Measurements from ENCODE around the gene TLE3.
"Not testable (repeated sequence)": the region's sequence is repeated elsewhere in the genome, so short reads cannot be mapped to it uniquely, and the experiment has no call there.

TLE3 gene

DNA sequence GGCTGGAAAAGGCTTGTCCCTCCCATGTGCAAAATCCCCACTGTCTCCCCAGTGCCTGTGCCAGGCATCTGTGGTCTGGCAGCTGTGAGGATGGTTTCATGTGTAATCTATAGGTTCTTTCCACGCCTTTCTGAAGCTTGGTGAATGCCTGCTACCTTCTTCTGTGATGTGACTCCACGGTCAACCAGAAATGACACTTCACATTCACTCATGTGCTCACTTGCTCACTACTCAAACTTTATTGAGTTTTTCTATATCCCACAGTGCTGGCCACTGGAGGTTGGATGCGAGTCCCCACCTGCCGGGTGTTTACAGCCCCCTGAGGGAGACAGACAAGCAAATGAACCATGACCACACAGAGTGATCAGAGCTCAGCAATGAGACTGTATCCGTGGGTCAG is 27.9 kb upstream of the TLE3 start:
- DNase-seq (ENCODE audit: low spot score): no peak

DNA sequence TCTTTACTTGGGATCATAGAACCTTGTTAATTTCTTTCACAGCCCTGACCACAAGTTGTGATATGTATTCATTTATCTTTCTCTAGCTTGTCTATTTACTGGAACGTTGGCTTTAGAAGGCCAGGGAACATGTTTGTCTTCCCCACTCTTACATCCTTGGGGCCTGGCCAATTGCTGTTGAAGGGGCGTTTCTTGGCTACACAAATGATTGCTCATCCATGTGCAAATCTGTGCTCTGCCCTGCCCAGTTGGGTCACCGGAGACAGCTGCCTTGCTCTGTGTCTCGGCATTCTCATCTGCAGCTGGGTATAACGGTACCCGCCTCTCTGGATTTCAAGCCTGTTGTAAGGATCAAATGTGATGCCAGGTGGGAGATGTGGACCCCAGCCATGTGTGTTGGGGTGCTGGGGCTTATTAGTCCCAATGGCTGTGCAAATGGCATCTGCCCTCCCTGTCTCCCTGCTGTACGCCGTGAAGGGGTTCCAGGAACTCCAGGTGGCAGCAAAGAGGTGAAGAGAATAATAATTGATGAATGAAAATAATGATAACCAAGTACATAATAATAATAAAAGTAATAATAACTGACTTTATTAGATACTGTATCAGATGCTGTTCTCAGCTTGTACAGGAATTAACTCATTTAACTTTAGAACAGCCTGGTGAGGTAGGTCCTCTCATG is 24.0 kb upstream of the TLE3 start:
- no peak for DNase-seq (ENCODE audit: low spot score)

DNA sequence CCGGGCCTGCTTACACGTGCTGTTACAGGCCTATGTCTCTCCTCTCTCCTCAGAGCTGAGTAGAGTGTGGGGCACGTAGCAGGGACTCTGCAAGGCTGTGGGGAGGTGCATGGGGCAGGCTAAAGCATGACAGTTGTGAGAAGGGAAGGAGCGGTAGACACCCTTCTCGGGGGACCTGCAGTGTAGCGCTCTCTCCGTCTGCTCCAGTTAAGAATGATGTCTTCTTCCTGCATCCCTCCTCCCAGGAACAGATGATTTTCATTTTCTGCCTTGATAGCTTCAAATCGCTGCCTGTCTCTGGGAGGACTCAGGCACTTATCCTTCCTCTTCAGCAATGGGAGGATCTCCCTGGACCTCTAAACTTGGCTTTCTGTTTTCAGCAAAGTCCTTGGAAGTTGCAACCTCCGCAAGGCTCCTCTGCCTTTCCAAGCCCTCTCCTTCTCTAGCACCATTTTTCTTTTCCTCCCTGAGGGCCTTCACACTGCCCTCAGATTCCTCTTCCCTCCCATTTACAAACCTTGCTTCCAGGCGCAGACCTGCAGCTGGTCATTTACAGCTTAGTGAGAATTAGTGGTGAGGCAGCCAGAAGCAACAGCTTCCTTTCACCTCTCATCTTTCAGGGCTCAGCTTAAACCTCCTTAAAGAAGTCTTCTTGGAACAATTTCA is 23.4 kb upstream of the TLE3 start:
- DNase-seq (ENCODE audit: low spot score): no peak

DNA sequence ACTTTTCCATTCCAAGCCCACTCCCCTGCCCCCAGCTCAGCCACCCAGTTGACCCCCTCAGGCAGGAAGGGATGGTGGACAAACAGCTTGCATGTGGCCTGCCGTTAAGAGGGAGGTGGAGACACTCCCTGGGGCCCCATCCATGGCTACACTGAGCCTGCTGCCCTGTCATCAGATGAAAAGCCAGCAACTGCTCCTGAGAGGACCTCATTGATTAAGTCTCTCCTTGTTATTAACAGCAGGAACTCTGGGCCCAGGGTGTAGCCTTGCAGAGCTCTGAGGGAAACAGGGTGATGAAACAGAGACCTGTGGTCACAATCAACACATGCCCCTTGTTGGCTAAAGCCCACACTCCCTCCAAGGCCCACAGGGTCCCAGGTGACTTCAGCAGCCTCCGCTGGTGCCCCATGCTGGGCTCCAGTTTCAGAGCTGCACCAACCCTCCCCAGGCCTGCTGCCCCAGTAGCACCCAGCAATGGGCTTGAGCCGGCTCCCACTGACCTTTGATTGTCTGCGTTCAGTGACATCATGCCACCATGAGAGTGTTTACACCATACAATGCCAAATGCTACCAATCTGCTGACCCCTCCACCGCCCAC is 22.3 kb upstream of the TLE3 start:
- DNase-seq (ENCODE audit: low spot score): no peak

DNA sequence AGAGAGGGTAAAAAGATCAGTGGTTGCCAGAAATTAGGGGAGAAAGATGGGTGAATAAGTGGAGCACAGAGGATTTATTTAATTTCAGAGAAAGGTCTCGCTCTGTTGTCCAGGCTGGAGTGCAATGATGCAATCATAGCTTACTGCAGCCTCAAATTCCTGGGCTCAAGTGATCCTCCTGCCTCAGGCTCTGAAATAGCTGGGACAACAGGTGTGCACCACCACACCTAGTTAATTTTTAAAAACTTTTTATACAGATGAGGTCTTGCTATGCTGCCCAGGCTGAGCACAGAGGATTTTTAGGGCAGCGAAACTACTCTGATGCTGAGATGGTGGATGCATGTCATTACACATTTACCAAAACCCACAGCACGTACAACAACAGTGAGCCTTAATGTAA is 20.9 kb upstream of the TLE3 start:
- no peak for DNase-seq (ENCODE audit: low spot score)

DNA sequence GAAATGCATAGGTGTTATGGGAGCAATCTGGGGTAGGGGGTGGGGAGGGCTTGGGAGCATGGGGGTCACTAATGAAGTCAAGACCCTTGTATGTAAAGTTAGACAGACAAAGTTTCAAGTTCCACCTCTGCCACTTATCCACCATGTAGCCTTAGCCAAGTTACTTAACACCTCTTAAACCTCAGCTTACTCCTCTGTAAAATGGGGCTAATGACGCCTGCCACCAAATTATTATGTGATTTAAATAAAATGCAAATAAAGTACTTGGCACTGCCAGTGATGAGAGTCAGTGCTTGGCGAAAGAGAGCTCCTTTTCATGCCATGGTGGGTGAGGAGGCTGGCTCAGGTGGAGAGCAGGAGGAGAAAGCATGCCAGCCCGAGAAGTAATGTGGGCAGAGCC is 18.6 kb upstream of the TLE3 start:
- no peak for DNase-seq (ENCODE audit: low spot score)

DNA sequence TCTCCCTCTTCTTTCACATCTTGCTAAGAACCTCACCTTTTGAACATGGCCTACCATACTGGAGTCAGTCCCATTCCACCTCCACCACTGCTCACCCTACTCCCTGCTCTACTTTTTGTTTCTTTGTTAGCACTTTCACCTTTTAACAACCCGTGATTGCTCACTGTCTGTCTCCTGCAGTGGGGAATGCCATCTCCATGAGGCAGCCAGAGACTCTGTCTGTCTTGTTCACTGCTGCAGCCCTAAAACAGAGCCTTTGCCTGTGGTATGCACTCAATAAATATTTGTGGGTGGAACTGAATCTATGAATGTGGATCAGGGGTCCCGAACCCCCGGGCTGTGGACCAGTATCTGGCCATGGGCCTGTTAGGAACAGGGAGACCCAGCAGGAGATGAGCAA is 16.5 kb upstream of the TLE3 start:
- DNase-seq (ENCODE audit: low spot score): no peak

DNA sequence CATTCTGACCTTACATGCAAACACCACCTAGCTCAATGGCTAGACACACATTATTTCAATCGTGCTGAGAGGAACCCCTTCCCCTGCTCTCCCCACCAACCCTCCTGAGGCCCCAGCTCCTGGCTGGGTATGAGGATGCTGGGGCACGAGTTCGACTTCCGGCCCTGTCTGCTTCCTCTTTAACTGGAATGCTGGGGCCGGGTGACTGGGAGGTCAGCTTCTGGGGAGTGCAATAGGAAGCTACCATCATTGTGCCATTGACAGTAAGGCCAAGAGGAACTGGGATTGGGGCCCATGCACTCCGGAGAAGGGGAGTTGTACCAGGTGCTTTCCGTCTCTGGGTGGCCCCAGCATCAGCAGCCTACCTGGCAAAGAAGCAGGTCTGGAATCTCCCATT is 15.6 kb upstream of the TLE3 start:
- no peak for DNase-seq (ENCODE audit: low spot score)

DNA sequence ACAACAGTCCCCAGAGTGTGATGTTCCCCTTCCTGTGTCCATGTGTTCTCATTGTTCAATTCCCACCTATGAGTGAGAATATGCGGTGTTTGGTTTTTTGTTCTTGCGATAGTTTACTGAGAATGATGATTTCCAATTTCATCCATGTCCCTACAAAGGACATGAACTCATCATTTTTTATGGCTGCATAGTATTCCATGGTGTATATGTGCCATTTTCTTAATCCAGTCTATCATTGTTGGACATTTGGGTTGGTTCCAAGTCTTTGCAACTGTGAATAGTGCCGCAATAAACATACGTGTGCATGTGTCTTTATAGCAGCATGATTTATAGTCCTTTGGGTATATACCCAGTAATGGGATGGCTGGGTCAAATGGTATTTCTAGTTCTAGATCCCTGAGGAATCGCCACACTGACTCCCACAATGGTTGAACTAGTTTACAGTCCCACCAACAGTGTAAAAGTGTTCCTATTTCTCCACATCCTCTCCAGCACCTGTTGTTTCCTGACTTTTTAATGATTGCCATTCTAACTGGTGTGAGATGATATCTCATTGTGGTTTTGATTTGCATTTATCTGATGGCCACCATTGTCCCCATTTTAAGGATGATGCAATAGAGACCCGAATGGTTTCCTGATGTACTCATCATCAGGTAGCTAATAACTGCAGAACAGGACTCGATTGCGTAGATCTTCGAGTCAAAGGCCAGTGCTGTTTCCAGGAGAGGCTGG is 15.0 kb upstream of the TLE3 start:
- DNase-seq (ENCODE audit: low spot score): not testable (repeated sequence)

DNA sequence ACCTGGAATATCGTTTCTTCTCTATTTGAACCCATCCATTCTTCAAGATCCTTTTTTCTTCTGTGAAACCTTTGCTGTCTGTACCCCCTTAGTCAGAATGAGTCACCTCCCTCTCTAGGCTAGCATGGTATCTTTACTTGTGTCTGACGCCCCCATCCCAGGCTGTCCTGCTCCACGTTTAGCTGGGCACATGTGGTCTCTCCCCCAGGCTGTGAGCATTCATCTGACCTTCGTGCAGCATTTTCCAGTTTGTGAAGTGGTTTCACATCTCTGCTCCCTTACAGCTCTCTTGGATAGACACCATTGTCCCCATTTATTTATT is 14.3 kb upstream of the TLE3 start:
- no peak for DNase-seq (ENCODE audit: low spot score)

DNA sequence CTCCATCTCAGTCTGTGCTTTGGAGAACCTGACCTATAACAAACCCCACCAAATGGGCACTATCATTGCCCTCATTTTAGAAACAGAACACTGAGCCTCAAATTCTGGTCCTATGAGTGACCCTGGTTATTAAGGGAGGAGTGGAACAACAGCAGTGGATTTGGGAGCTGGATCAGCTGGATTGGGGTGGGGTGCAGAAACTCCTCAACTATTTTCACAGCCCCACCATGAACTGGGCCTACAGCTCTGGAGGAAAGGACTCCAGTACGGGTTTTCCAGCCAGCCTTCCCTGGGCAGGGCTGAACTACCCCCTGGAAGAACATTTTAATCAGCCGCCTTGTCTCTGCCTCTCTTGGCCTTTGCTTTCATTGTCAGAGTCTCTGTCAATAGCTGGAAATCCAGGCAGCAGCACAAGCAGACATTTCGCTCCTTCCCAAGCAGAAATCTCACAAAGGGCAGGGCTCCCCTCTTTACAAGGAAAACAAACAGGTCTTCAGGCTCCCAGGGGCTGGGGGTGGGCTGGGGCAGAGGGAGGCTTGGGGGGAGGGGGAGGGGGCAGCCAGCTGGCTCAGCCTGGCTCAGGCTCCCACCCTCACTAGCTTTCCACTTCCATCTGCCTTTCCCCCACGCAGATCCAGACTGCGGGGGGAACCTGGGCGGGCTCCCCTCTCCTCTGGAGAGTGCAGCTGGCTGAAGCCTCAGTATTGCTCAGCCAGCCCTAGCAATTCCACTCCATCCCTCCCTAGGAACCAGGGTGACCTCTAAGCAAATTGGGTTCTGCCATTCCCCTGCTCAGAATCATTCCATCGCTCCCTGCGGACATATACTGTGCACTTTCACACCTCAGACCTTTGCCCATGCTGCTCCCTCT is 13.7 kb upstream of the TLE3 start:
- DNase-seq (ENCODE audit: low spot score): no peak

DNA sequence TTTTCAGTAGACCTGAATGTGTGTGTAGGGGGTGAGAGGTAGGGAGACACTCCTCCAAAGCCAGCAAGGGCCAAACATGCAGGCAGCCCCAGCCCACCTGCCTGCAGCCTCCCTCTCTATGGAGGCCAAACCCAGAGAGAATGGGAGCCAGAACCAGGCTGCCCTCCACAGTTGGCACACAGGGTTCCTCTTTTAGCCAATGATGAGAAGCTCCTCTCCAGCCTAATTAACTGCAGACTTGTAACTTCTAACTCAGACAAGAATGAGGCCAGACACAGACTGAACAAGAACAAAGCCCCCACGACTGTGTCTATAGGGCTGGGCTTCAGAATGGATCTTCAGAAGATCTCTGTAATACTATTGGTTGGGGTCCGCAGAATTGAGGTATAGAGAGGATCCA is 12.3 kb upstream of the TLE3 start:
- DNase-seq (ENCODE audit: low spot score): no peak

DNA sequence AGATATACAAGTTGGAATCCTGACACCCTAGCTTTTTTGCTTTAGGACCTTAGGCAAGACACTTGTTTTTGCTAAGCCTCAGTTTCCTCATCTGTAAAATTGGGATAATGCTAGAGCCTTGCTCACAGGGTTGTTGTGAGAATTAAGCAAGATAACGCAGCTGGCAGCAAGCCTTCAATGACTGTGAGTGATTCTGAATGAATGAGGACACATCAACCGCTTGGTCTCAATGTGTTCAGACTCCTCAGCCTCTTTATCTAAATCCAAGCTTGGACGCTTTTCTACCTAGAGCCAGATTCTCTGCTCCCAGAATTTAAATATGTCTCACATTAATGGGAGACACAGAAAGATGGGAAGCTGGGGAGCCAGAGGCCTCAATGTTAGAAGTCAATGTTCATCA is 11.8 kb upstream of the TLE3 start:
- DNase-seq (ENCODE audit: low spot score): no peak

DNA sequence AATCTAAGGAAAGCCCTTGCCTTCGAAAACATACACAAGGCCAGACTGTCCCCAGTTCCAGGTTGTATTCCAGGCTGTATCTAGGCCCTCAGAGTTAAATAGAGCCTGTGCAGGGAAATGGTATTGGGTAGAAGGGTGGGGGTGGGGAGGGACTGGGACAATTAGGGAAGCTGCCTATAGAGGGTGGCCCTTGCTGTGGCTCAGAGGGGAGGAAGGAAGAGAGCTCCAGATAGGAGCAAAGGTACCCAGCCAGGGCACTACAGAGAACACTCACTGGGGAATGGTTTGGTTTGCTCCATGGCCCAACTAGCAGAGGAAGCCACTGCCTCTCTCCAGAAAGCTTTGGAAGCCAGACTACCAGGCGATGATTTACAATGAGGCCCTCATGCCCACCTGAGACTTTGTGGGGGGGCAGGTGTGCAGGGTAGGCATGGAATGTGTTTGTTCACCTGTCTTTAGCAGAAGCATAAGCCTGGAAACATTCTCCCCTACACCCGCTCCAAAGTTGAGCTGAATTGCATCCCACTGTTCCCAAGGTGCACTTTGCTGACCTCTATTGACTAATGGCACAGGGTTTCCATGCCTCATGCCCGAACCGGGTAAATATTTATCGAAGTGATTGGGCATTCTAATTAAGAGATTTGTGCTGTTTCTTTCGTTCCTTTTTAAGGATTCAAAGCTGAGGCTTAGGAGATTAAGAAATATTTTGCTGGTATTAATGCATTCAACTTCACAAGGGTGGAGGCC is 6.3 kb upstream of the TLE3 start:
- no peak for DNase-seq (ENCODE audit: low spot score)

DNA sequence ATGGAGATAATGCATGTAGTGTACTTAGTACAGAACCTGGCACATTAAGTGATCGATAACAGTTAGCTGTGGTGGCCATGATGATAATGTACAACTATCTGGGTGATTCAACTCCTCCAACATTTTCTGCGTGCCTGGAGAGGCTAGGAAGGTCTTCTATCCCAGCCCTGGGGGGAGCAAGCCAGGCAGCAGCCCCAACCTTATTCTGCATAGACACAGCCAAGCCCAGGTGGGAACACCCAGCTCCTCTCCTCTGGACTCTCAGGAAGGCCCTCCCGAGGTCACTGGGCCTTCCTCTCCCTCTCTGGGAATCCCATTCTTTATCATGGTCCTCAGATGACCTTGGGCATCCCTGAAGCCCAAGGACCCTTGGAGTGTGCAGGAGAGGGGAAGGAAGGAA is 5.1 kb upstream of the TLE3 start:
- DNase-seq (ENCODE audit: low spot score): no peak

DNA sequence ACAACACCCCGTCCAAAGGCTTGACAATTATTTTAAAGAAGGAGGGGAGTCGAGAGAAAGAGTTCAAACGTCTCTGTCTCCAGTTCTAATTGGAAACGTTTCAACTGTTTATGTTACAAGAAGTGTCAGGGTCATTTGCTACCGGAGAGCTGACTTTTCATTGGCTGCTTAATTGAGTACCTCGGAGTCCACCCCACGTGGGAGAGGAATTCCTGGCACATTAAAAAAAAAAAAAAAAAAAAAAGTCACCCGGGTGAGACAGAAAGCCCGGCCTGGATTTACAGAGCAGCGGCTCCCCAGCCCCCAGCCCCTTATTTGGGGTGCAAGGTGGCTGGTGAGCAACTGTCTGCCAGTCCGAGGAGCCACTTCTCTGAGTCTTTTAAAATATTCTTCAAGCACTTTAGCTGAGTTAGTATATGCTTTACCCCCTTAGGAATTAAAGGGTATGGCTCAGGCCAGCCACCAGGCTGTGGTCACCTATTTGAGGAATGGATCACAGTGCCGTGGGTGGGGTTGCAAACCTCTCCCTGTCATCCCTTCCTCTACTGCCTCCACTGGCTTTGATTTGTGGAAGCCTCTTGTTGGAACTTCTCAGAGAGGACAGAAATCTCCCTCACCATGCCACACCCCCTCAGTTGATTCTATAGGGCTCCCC is 3.9 kb upstream of the TLE3 start:
- DNase-seq (ENCODE audit: low spot score): no peak

DNA sequence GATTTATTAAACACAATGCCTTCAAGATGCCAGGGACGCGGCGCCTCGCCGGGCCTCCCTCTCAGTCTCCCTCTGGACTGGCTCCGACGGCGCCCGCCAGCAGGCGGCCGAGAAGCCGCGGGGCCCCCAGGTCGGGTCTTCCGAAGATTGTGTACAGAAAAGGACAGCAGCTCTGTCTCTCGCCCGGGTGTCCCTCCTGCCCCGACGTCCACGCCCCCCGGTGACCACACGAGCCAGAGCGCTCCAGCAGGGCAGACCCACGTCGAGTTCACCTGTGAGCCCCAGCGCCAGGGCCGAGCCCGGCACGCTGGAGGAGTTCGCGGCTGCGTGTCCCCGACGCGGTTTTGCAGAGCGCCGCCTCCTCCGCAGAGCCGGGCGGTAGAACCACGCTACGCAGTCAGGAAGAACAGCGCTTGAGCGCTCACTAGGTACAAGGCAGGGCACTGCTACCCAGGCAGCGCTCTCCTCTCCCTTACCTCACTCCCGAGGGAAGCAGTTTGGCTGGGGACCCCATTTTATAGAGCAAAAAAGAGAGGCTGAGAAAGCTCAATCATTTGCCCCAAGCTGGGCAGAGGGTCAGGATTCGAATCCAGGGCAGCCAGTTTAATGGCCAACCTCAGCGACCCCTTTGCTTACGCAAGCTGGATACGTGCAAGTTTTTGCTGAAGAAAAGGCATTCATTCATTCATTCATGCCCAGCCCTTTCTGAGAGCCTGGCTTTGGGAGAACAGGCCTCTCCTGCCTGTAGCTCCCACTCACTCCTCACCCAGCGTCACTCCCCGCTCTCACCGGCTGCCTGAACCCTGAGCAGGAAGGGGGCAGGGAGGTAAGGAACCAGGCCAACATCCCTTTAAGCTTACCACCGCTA is 3.0 kb upstream of the TLE3 start:
- DNase-seq (ENCODE audit: low spot score): peak; percentile 61

DNA sequence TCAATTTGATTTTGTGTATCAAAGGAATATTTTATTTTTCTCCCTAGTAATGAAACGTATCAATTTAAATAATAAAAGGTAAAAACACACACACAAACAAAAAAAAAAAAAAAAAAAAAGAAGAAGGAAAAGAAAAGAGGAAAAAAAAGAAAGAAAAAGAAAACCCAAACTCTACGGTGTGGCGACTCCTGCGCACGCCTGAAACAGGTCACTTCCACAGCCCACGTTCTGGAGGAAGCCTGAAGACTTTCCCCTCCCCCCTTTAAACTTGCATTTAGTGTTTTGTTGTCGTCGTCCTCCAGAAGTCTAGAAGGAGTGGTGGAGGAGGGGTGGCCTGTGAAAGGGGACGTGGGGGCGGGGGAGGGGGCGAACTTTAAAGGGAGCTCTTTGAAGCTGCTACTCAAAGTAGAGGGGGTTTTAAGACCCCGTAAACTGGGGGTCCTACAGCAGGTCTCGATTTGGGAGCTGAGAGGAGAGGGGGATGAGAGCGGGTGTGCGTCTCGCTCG is 2.3 kb upstream of the TLE3 start:
- DNase-seq (ENCODE audit: low spot score): no peak

DNA sequence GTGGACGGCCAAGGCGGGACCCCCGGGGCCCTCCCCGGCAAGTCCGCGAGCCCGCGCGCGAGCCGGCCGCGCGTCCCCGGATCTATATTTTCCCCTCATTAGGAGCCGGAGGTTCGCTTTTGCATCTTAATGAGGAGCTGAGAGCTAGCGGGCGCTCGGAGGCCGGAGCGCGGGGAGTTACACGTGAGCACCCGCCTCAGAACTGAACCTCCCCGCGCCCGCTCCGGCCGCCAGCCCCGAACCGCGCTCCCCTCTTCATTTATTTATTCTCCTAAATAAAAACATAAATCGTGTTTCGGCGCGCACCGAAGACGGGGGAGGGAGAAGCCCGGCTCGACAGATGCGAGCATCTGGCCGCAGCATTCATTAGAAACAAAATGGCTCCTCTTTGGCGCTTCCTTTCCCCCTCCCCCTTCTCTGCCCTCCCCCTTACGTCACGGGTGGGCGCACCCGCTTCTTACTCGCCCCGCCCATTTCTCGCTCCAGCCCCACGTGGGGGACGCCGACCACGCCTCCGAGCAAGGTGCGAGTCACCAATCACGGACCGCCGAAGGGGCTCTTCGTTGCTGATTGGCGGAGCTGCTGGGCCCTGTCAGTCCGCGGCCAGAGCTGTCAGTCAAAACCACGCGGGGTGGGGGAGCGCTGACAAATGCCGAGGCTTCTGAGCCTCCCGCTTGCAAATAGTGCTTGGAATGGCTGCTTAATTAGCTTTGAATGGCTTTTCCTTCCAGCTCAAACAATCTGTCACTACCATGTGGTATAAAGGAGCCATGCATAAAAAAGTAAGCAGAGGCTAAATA is 1.6 kb upstream of the TLE3 start:
- peak; percentile 100 for DNase-seq (ENCODE audit: low spot score)

Measured in CD4-positive, alpha-beta T cell treated with Interleukin-15 for 4 hours (primary cell).